HuH-7.5 (cell line): Measurements from ENCODE around the gene KRT83.
"Not testable (repeated sequence)": the region's sequence is repeated elsewhere in the genome, so short reads cannot be mapped to it uniquely, and the experiment has no call there.

ENCODE experiments used
- DNase-seq: peaks from one replicate; pipeline ENCODE4 v3.0.0; 2011; ENCODE audit warnings: low spot score

KRT83 gene

DNA sequence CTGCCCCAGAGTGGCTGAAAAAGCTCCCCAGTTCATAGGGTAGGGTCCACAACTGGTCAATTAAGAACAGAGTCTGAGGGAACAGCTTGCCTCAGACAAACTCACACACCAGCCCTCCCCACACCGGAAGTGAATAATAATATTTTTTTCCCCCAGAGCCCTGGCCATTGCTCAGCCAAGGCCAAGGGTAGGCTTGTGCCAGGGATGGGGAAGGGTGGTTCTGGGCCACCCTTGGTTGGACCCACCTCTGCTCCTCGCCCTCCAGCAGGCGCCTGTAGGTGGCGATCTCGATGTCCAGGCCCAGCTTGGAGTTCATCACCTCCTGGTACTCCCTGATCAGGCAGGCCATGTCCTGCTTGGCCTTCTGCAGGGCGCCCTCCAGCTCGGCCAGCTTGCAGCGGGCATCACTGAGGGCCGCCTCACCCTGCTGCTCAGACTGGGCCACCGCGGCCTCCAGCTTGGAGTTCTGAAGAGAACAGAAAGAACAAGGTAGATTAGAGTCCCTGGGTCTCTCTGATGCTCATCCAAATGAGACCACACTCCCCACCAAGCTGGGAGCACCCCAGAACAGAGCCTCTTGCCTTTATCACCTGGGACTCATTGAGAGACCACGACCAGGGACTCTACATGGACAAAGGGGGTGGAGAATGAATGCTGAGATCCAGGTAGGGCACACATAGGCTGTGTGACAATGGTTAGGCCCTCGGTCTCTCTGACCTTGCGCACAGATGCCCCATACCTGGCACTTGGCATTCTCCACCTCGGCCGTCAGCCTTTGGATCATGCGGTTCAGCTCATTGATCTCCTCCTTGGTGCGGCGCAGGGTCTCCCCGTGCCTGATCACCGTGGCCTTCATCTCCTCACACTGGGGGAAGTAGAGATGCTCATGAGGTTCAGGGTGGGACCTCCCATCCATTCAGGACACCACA, 34.1 kb downstream of the KRT83 start:
- DNase-seq: not testable (repeated sequence)

DNA sequence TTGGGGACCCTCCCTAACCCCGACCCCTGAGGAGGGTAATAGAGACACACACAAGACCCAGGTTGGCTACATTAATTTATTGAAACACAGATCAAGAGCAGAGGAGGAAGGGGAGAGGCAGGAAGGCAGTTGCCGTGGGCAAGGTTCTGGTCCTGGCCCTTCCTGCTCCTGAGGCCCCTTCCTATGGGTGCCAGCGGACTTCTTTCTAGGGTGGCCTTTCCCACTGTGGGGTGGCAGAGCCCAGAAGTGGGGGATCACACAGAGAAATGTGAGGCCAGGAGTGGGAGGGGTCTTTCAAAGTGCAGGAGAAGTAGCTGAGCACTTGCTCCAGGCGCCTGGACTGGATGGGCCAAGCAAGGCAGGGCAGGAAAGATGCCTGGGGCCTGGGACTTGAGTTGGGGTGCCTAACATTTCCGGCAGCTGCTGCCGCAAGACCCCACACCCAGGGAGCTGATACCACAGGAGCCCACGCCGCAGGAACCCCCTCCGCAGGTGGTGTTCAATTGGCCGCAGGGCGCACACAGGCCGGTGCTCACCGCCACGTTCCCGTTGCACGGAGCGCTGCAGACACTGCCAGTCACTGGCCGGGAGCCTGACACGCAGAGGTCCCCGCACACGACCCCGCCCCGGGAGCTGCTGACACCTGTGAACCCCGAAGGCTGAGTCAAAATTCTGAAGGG, 35.2 kb downstream of the KRT83 start:
- DNase-seq: no peak

DNA sequence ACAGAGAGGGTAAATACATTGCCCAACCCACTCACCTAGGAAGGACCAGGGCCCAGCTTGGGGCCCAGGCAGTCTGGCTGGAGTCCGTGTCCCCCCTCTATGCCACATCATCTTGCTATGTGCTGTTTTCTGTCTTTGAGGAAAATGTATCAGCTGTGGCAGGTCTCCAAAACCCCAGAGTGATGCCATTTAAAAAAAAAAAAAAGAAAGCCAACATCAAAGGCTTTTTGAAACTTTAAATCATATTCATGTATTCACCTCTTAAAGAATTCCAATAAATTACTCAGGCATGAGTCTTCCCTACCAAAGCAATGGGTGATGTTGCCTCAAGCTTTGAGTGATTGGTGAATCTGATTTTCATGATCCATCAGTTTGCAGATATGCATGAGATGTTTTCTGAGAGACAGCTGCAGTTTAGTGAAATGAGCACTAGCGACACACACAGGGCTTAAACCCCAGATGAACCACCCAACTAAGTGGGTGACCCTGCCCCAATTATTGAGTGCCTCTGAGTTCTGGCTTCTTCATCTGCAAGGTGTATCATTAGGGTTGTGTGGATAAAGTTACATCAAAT, 35.9 kb downstream of the KRT83 start:
- DNase-seq: no peak

DNA sequence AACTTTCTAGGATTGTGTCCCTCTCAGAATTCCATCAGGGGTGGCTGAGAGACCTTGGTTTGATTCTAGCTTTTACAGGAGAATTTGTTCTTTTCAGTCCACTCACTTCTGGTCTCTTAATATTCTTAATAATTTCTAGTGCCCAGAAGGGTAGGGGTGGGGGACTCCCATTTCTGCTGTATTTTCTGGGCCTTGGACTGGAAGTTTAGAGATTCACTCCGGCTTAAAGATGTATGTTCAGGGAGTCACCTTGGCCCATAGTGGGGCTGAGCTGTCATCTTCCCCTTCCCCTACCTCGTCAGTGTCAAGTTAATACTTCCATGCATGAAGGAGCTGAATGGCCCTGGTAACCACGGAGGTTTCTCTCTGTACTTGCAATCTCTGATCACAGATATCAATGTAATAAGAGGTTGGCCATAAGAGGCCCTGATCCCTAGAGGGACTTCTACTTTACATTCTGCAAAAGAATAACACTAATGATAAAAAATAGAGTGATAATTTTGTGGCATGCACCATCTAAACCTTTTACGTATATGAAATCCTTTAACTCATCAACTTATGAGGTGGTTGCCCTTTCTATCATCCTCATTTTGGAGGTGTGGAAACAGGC, 36.5 kb downstream of the KRT83 start:
- DNase-seq: no peak

DNA sequence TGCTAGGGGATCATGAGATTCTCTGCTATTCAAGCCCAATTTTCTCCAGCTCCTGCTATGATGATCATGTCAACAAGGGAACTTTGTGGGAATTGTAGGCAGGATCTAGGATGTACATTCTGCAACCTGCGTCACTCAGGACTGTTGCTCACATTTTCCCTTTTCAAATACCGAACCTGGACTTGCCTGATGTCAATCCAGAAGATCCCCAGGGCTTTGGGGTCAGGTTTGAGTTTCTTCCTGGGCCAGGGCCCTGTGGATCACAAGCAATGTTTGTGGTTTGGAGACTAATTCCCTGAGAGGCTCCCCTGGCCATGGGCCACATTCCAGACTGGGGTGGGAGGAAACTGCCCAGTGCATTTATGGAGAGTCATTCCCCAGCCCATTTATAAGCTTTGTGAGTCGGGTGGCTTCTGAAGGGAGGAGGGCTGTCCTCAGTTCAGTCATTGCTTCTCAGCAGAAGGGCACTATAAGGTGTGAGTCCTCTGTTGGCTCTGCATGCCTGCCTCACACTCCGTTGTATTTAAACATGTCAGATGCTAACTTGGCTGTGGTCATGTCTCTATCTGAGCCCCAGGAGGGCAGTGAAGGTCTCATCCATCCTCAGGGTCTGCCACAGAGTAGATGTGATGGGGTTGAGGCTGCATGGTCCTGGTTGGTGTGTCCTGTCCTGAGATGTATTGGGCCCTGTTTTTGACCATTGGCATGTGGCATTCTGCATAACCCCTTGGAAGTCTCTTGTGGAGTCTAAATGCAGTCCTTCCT, 40.2 kb downstream of the KRT83 start:
- no peak for DNase-seq

DNA sequence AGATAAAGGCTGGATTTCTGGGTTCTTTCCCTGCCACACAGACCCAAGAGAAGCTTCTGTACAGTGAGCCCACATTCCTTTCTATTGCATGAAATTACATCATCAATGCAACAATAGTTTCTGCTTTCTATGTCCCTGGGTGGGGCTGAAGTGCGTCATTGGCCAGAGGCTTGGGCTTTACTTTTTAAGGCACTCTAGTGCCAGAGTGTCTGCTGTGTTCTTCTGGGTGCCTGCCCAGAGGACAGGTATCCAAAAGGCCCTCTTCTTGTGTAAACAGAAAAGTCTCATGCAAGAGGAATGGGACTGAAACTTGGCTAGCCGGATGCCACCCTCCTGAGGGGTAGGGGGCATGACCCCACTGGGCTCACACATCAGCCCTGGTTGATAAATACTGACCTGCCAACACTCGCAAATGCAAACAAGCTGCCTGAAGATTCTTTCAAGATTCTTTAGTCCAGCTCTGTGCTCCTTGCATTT, 40.8 kb downstream of the KRT83 start:
- DNase-seq: no peak

DNA sequence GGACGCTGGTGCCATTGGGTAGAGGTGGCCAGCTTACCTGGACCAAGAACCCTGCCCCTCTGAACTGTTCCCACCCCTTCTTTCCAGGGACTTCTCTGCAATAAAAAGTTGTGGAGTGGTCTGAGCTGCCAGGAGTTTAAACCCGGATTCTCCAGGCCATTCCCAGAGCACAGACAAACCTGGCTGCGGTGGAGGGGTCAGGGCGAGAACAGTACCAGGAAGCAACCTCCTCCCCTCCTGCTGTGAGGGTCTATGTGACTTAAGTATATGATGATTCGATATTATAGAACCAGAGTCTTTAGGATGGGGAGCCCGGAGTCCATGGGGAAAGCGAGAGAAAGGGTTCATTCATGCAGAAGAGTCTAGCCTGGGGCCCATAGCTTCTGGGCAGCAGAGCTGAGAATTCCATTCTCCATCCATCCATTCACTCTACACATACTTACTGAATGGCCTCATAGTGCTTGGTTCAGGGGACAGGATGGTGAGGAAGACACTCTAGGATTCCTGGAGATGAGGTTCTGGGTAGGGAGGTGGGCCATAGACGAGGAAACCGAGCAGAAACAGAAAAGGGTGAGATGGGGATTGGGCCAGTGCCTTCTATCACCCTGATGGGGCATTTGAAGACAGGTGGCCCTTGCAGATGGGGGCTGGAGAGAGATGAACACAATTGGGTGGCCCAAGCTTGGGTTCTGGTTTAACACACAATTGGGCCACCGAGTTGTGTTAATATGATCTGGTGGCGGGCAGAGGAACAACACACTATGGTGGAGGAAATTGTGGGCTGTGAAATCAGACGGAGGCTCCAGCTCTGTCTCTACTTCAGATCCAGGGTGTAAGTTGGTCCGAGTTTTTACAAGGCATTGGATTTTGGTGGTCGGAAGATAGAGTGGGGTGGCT, 41.5 kb downstream of the KRT83 start:
- no peak for DNase-seq

DNA sequence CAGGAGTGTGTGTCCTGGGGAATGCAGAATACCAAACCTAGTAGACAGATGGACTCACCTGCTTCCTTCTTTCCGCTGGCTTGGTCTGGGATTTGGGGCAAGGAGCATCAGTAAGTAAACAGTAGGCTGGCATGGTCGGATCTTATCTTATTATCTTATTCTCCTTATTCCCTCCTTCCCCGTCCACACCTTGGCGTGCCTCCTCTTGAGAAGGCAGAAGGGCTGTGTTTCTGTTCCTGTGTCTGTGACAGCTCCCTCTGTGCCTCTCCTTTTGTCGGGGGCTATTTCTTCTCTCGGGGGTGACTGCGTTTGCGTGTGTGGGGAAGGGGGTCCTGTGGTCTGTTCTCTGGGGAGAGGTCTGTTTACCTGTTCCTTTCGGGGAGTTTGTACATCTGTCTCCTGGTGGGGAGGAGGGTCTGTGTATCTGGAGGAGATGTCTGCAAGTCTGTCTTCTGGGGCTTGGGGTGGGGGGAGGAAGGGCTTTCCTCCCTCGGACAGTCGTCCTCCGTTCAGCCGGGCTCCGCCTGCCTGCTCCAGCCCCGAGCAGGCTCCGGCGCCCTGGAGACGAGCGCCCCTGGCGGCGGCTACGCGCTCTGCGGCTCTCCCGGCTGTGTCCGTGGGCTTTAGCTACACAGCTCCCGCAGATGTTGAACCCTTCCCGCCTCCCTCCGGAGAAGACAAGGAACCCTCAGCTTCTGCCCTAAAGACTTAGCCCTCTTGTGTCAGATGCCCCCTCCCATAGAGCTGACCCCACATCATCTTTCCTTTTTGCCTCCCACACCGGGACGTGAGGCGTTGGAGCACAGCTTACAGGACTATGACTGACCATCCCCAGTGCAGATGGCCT, 42.4 kb downstream of the KRT83 start:
- peak; percentile 93 for DNase-seq

DNA sequence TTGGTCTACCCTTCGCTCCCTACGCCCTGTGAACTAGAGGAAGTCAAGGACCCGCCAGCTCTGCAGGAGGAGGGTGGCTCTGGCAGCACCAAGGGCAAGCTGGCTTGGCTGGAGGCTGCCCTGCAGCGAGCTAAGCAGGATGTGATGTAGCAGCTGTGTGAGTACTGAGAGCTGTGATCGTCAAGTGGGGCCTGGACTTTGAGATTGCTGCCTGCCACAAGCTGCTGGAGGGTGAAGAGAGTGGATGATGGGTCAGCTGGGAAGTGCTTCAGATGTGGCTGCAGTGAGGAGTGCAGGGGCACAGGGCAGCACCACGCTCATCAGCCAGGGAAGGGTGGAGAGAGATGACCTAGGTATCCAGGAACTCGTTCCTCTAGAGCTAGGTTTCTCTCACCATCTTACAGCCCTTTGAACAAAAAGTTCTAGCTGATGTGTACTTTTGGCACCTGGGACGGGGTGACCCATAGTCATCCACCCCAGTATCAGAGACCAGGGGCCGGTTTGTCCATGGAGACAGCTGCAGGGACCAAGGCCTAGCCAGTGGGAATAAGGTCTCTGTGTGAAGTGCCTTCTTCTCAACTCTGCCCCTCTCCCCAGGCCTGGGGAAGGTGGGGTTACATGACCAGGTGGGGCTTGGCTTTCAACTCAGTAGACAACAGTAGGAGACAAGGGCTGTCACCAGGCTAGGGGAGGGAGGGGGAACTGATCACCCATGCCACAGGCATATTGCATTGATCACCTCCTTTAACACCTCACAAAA, 43.5 kb downstream of the KRT83 start:
- DNase-seq: no peak

DNA sequence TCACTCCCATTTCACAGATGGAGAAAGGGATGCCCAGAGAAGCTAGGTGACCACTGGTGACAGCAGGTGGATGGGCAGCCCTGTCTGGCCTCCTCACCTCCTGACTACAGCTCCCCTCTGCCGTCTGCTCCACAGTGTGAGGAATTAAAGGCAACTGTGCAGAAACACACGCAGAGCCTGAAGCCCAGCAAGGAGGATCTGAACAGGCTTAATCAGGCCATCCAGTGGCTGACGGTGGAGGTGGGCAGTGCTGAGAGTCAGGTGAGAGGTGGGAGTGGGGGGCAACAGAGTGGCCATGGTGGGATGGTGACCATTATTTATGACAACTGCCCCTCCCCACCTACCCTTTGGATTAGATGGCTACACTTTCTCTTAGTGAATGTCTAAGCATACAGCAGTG, 45.5 kb downstream of the KRT83 start:
- DNase-seq: no peak

DNA sequence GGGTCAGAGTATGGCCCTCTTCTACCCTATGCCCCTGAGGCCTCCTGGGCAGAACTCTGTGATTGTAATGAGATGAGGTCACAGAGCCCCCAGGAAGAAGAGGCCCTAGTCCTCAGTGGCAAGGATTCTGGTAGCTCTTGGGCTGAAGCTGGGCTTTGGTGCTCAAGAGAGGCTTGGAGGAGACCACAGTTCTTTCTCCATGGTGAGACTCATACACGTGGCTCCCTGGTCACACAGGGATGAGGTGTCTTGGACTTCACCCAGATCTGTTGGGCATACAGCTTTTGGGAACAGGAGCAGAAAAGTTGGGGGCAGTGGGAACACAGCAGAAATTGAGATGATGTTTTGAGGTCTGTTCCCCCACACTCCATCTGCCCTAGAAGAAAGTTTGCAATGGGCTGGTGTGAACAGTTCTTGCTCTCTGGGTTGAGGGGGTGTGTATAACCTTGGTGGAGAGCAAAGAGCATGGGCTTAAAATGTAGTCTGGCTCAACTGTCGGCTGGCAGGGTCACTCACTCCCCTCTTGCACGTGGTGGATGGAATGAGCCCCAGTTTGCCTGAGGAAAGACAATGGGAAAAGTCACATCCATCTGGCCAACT, 46.6 kb downstream of the KRT83 start, which contains the start of gene KRT86:
TSS of gene KRT86 (plus strand) at position 125 of the 600 bp plus-strand sequence. CDS start 27,272 bp downstream, outside the sequence.
- DNase-seq: no peak

DNA sequence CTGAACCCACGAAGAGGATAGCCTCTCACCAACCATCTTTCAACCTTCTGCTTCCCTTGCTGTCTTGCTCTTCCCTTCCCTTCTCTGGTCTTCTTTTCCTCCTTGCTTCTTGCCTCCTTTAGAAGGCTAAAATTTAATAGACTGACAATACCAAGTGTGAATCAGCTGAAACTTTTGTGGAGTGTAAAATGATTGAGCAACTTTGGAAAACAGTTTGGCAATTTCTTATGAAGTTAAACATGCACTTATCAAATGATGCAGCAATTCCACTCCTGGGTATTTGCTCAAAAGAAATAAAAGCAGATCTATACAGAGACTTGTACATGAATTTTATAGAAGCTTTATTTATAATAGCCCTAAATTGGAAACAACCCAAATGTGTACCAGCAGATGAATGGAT, 50.0 kb downstream of the KRT83 start:
- no peak for DNase-seq

DNA sequence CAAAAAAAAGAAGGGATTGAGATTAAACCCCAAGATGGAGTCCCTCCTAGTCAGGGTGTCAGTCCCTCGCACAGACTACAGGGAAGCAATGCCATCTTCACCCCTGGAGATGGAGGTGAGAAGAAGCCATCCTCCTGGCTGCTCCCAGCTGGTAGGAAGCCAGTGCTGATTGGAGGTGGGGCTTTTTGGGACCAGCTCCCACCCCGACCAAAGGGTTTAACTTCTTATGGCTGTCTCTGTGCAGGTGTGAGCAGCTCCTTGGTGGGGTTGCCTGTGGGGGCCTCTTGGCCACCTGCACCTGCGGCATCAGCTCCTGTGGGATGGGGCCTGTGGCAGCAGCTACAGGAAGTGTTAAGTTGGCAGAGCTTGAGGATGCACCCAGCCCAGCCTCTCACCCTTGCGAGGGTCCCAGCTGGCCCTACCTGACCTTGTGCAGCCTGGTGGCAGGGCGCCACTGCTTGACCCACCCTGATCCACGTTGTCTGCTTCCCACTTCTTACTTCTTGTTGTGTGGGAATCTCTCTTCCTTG, 50.6 kb downstream of the KRT83 start:
- no peak for DNase-seq

DNA sequence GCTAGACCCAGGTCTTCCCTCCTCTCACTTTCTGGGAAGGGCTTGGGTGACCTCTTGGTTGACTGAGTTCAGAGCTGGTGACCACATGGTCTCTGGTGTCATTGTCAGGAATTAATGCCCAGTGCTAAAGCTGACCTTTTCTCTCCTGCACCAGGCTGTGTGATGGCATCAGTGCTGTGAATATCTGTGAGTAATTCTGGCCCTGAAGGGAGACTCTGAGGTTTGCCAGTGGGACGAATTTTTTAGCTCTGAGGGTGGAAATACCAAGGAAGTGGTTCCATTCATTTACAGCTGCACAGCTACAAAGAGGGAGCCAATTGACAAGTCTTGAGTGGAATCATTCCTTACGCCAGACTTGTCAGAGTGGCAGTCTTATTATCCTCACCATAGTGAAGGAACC, 53.0 kb downstream of the KRT83 start:
- no peak for DNase-seq

DNA sequence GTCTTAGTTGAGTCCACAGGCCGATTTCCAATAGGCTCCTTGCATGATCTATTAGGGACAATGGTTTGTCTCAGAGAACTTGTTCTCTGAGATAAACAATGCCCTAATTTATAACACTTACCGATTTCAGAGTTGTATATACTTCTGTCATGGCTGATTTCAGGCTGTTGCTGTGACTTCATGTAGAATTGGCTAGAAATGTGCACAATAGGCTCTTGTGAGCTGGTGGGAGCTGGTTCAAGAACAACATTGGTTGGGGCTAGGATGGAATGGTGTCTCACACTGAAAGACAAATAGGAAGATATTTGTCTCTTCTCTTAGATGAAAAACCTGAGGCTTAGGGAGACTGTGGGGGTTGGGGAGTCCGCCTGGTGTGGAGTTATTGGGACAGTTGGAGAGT, 53.5 kb downstream of the KRT83 start:
- DNase-seq: no peak

DNA sequence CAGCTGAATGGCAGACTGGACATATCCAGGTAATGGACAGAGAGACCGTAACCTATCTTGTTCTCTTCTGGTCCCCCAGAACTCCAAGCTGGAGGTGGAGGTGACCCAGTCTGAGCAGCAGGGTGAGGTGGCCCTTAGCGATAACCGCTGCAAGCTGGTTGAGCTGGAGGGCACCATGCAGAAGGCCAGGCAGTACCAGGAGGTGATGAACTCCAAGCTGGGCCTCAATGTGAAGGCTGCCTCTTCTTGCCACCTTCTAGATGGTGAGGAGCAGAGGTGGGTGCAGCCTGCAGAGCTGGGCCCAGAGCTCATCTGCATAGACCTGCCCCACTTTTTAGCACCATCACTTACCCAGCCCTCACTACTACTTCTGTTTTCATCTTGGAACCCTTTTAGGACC, 53.9 kb downstream of the KRT83 start:
- DNase-seq: no peak

DNA sequence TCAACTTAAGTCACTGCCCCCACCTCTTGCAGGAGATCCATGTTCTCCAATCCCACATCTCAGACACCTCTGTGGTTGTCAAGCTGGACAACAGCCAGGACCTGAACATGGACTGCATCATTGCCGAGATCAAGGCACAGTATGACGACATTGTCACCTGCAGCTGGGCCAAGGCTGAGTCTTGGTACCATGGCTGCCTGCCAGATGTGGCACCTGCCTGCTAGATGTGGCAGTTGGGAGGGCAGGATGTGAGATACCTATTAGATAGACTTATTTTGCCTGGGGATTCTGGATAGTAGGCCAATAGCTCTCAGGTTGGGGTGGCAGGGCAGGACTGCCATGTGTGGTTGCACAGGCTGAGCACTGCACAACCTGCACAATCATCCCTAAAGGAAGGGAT, 54.7 kb downstream of the KRT83 start:
- no peak for DNase-seq

DNA sequence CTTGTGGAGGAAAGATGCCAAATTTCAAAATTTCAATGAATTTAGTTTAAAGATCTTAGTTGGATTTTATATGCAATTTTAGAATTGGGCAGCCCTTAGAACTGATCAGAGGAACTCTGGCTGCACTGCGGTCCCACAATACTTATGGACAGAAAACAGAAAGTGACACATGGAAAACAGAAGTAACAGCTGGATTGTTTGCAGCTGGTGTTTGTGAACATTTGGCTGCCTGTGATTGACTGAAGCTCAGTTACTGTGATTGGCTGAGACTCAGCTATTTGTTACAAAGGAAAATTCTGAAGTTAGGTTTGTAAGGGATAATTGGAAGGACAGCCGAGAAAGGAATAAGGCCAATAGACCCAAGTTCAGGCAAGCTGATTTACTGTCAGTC, 56.8 kb downstream of the KRT83 start:
- no peak for DNase-seq
